Activated naive CD4-positive, alpha-beta T cell treated with anti-CD3 and anti-CD28 coated beads, Interleukin-2, amount 50 U/mL, for 24 hours (primary cell): ENCODE results near the gene CSNK1D.
A peak's percentile ranks its signal among the peaks of the same experiment; 100 is the strongest.

ENCODE experiments used
- H3K27ac Mint-ChIP-seq: one replicate; pipeline ENCODE4 v1.8.0; 2021; ENCODE audit warnings: mild to moderate bottlenecking, mixed read lengths
- H3K27me3 Mint-ChIP-seq: one replicate; pipeline ENCODE4 v1.8.0; 2021; ENCODE audit warnings: mixed read lengths
- H3K36me3 Mint-ChIP-seq: one replicate; pipeline ENCODE4 v1.8.0; 2021; ENCODE audit warnings: mixed read lengths
- H3K4me1 Mint-ChIP-seq: one replicate; pipeline ENCODE4 v1.8.0; 2021; ENCODE audit warnings: mixed read lengths
- H3K4me3 Mint-ChIP-seq: one replicate; pipeline ENCODE4 v1.8.0; 2021; ENCODE audit warnings: mild to moderate bottlenecking, mixed read lengths
- H3K9me3 Mint-ChIP-seq: one replicate; pipeline ENCODE4 v1.8.0; 2021; ENCODE audit warnings: mixed read lengths

Gene CSNK1D

DNA sequence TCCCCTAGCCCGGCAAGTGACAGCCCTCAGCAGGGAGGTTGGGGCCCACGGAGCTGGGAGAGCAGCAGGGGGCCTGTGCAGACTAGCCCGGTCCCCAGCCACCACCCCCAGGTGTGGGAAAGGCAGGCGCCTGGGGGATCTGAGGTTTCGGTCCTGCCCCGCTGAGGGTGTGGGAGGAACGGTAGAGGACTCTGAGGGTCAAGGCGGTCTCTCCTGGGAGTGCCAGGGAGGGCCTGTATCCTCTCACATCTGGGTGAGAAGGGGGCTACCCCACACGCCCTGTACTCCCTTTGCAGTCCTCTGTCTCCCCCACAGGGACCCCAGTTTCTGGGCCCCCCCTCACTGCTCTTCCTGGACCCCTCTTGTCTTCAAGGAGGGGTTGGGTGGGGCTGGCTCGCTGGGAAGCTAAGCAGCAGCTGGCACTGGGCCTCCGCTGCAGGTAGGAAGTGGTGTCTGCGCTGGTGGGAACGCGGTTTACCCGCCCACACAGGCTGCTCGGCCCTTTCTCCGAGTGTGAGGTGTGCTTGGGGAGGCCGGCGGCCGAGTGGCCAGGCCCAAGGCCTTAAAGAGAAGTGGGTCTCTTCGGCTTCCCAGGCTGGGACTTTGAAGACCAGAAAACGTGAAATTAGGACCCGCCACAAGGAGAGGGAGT is 28.5 kb upstream of the CSNK1D start:
- Mint-ChIP-seq H3K27ac (peak overlapping the region; percentile 88), H3K9me3 (no peaks in the 10 kb centered on the region), H3K36me3 (no peaks in the 10 kb centered on the region), H3K4me1 (peaks cover 81% of the 10 kb centered on the region), H3K27me3 (no peaks in the 10 kb centered on the region), H3K4me3 (peak overlapping the region; percentile 85)

DNA sequence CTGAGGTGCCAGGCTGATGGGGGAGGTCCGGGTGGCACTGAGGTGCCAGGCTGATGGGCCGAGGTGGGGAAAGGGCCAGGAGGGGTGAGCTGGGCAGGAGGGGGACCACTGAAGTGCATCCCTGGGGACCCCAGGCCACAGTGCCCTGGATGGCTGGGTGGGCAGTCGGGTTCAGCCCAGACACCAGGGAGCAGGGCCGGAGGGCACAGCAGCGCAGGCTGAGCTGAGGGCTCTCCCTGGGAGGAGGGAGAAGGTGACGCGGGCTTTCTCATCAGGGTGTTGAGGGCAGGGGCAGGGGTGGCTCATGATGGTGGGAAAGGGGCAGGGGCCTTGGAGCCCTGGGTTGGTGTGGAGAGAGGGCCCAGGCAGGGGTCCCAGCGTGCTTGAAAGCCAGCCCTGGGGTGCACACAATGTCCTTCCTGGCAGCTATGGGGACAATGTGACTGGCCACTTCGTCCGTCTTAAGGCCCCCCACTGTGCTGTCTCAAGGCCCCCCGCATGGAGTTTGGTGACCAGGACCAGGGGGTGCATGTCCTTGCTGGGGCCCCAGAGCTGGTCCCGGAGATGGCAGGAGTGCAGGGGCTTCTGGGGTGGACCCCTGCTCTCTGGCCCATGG is 27.9 kb upstream of the CSNK1D start:
- Mint-ChIP-seq H3K27ac (peak overlapping the region; percentile 100), H3K27me3 (no peaks in the 10 kb centered on the region), H3K4me1 (peaks cover 81% of the 10 kb centered on the region), H3K36me3 (no peaks in the 10 kb centered on the region), H3K9me3 (no peaks in the 10 kb centered on the region), H3K4me3 (peak overlapping the region; percentile 23)

DNA sequence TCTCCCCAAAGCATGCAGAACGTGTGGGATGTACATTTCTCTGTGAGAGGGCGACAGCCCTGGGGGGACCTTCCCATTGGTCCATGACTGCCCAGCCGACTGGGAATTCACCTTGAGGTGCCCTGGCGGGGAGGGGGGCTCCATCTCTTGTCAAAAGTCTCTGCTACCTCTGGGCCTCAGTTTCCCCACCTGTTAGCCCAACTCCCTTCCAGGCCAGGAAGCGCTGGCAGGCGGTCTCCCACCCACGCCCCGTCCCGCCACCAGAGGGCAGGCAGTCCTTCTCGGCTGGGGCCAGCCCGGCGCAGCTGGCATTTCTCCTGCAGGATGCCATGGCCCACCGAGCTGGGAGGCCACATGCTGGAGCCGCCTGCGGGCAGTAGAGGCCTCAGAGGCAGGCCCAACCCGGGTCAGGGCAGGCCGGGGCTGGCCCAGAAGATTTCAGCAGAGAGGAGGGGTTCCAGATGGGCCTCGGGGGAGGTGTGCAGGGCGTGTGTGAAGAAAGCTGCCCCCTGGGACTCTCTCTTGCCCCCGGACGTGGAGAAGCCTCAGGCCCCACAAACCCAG is 27.3 kb upstream of the CSNK1D start:
- H3K9me3 Mint-ChIP-seq = no peaks in the 10 kb centered on the region
- peaks cover 79% of the 10 kb centered on the region for H3K4me1 Mint-ChIP-seq
- H3K36me3 Mint-ChIP-seq = no peaks in the 10 kb centered on the region
- peak overlapping the region; percentile 98 for H3K4me3 Mint-ChIP-seq
- H3K27ac Mint-ChIP-seq = peak overlapping the region; percentile 100
- H3K27me3 Mint-ChIP-seq = no peaks in the 10 kb centered on the region

DNA sequence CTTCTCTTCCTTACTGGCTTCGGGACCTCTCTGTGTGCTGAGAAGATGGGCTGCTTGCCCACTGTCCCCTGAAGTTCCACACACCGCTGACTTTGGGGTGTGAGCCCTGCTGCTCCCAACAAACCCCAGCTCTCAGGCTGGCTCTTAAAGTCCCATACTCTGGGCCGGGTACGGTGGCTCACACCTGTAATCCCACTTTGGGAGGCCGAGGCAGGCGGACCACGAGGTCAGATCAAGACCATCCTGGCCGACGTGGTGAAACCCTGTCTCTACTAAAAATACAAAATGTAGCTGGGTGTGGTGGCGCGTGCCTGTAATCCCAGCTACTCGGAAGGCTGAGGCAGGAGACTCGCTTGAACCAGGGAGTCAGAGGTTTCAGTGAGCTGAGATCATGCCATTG is 26.7 kb upstream of the CSNK1D start:
- H3K4me3 Mint-ChIP-seq = peak overlapping the region; percentile 98
- peak overlapping the region; percentile 100 for H3K27ac Mint-ChIP-seq
- H3K27me3 Mint-ChIP-seq = no peaks in the 10 kb centered on the region

DNA sequence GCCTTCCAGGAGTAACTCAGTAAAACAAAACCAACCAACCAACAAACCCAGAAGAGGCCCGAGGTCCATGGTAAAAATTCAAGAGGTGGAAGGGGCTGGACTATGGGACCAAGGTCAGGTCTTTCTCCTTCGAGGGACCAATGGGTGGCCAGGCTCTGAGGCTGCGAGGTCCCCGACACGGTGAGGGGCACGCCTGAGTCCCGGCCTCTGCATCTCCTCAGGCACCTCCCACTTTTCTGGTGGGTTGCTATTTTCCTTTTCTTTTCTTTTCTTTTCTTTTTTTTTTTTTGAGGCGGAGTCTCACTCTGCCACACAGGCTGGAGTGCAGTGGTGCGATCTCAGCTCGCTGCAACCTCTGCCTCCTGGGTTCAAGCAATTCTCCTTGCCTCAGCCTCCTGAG is 26.0 kb upstream of the CSNK1D start:
- Mint-ChIP-seq H3K4me1 (peaks cover 77% of the 10 kb centered on the region), H3K27ac (peak overlapping the region; percentile 100), H3K9me3 (no peaks in the 10 kb centered on the region), H3K27me3 (no peaks in the 10 kb centered on the region), H3K36me3 (no peaks in the 10 kb centered on the region), H3K4me3 (peak overlapping the region; percentile 98)

More for the DNA sequence above, 26.7 kb upstream of the CSNK1D start:
- Mint-ChIP-seq H3K4me1 (peaks cover 78% of the 10 kb centered on the region), H3K36me3 (no peaks in the 10 kb centered on the region), H3K9me3 (no peaks in the 10 kb centered on the region)

DNA sequence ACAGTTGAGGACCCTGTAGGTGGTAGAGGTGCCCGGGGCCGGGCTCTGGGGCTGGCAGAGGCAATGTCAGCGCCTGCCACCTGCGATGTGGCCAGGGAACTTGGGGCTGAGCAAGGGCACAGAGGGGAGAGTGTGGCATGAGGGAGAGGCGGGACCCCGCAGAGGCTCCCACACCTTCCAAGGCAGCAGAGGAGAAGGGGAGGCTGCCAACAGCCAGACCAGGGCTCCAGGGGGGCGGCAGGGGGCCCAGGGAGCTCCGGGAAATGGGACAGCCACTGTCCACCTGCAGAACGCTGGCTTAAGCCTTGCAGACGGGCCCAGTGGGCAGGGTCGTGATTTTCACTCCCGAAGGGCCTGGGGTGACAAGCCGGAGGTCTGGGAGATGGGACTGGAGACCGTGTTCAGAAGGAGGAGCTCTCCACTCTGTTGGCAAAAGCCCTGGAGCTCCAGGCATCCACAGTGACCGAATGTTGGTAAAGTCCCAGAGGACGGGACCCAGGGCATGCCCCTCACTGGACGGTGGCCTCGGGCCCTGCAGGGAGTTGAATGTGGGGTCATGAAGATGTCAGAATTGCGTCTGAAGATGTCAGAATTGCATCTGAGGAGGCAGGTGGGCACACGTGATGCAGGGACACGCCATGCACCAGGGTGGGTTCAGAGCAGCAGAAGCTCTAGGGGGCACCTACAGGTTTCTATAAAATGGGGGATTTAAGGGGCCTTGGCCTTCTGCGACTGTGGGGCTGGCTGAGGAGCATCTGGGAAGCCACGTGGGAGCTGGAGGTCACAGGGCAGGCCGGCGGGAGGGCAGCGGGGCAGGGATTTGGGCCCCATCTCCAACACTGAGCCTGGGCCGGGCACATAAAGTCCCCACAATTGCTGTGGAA is 25.3 kb upstream of the CSNK1D start:
- no peaks in the 10 kb centered on the region for H3K27me3 Mint-ChIP-seq
- H3K36me3 Mint-ChIP-seq = no peaks in the 10 kb centered on the region
- peak overlapping the region; percentile 100 for H3K27ac Mint-ChIP-seq
- H3K4me3 Mint-ChIP-seq = peak overlapping the region; percentile 98
- no peaks in the 10 kb centered on the region for H3K9me3 Mint-ChIP-seq
- peaks cover 82% of the 10 kb centered on the region for H3K4me1 Mint-ChIP-seq

DNA sequence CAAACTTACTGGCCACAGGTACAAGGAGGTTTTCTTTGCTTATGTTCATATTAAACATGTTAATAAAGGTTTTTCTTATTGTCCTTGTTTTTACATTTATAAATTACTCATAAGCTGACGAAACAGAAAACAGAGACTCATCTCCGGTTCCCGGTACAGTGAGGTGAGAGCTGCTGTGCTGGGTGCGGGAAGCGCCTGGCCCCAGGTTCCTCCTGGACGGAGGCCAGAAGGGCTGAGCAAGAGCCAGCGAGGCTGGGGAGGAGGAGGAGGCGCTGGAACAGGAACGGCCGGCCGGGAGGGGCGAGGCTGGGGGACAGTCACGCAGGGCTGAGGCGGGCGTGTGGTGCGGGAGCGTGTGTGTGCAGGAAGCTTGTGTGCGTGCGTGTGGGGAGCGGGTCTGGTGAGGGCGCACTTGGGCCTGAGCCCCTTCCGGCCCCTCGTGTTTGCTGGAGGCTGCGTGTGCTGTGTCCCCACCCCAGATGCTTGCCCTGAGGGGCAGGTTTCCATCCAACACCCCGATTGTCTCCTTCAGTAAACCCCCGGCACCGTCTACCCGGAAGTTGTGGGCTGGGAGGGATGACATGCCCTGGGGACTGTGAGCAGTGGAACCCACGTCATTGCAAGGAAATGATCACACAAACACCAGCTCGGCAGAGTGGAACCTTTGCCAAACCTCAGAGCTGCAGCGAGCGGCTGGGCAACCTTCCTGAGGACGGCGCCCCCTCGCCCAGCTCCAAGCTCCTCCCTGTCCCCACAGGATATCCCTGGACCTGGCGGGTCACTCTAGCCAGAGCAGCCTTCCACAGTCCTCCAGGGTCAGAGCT is 24.4 kb upstream of the CSNK1D start:
- Mint-ChIP-seq H3K36me3 (no peaks in the 10 kb centered on the region), H3K27me3 (no peaks in the 10 kb centered on the region), H3K4me3 (peak overlapping the region; percentile 98), H3K27ac (peak overlapping the region; percentile 100), H3K4me1 (peaks cover 77% of the 10 kb centered on the region), H3K9me3 (no peaks in the 10 kb centered on the region)

DNA sequence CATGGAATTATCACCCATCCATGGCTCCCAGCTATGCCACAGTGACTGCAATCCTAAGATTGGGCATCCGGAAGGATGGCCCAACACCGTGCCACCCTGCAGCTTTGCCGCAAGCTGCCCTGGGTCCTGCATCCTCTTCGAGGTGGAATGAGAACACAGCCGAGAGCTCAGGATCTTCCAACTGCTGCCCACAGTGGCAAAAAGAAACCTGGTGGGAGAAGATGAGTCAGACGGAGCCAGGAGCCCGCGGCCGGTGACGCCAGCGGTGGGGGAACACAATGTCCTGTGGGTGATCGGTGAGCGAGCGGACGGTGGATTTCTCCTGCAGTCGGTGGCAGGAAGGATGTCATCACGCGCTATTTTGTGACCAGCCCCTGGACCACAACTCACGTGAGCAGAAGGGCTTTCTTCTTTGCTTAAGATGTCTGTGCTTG is 23.8 kb upstream of the CSNK1D start:
- peak overlapping the region; percentile 100 for H3K27ac Mint-ChIP-seq
- no peaks in the 10 kb centered on the region for H3K36me3 Mint-ChIP-seq
- H3K9me3 Mint-ChIP-seq = no peaks in the 10 kb centered on the region
- H3K27me3 Mint-ChIP-seq = no peaks in the 10 kb centered on the region
- H3K4me1 Mint-ChIP-seq = peaks cover 73% of the 10 kb centered on the region
- H3K4me3 Mint-ChIP-seq = peak overlapping the region; percentile 98

DNA sequence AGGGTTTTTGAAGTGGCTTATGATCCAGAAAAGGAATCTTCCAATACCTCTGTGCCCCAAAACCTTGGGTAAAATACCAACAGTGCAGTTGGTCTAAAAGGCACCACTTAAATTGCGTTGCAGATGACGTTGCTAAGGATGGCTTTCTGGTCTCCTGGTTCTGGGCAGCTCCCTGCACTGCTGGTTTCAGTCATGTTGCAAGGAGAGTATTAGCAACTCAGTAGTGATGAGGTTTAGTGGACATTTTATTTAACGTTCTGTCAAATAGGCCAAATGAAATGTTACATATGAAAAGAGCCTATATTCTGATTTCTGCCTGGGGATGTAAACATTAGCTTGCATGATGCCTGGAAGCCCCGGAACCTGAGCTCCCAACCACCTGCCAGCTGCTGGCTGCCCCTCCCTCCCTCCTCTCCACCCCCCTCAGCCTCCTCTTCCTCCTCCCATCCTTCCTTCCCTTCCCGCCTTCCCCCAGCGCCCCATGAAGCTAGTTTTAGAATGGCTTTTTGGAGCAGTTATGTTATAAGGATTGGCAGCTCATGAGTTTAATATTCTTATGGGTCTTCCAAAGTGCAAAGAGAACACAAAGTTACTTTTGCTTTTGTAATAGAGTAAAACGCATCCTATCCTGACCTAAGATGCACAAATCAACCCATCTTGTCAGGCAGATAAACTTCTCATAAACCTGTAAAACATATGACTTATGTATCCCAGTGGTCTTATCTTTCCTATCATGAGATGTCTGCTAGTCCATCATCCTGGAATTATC is 23.2 kb upstream of the CSNK1D start:
- Mint-ChIP-seq H3K36me3 (no peaks in the 10 kb centered on the region), H3K4me1 (peaks cover 69% of the 10 kb centered on the region), H3K9me3 (no peaks in the 10 kb centered on the region), H3K27me3 (no peaks in the 10 kb centered on the region), H3K27ac (peak overlapping the region; percentile 100), H3K4me3 (peak overlapping the region; percentile 98)

DNA sequence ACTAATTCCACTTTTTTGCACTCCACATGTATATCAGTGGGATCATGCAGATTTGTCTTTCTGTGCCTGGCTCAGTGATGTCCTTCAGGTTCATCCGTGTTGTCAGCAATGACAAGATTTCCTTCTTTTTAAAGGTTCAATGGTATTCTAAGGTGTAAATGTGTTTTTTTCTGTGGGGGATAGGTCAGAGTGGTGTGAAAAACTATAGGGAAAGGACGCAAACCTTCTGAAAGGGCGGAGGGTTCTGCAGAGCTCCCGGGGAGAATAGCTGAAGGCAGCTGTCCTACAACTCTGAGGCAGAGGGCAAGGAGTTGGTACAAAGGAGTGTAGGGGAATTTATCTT is 21.9 kb upstream of the CSNK1D start:
- H3K27ac Mint-ChIP-seq = peak overlapping the region; percentile 42
- H3K4me3 Mint-ChIP-seq = peak overlapping the region; percentile 6
- H3K9me3 Mint-ChIP-seq = no peaks in the 10 kb centered on the region
- H3K27me3 Mint-ChIP-seq = no peaks in the 10 kb centered on the region
- peaks cover 64% of the 10 kb centered on the region for H3K4me1 Mint-ChIP-seq
- H3K36me3 Mint-ChIP-seq = no peaks in the 10 kb centered on the region

DNA sequence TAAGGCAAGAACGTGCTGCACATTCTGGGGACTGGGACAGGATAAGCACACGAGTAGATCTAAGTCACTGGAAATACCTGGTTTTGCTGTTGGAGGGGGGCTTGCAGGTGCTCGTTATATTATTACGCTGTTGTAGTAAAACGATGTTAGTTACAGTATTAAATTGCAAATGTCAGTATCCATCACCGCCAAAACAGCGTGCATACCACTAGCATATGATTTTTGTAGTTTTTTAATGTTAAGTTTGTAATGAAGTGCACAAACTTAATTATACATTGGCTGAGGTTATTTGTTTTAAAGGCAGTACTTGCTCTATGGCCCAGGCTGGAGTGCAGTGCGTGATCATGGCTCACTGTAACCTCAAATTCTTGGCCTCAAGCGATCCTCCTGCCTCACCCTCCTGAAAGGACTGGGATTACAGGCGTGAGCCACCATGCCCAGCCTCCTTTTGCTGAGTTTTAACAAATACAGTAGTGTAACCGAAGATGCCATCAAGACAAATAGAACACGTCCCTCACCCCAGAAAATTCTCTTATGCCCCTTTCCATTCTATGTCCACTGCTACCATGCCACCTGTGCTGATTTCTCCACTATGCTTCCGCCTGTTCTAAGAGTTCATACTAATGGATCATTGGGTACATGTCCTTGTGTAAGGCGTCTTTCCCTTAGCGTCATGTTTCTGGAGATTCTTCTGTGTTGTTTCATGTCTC is 20.7 kb upstream of the CSNK1D start:
- H3K4me1 Mint-ChIP-seq = peaks cover 52% of the 10 kb centered on the region
- no peaks in the 10 kb centered on the region for H3K9me3 Mint-ChIP-seq
- H3K27me3 Mint-ChIP-seq = no peaks in the 10 kb centered on the region
- peak overlapping the region; percentile 90 for H3K27ac Mint-ChIP-seq
- H3K4me3 Mint-ChIP-seq = peak overlapping the region; percentile 82
- no peaks in the 10 kb centered on the region for H3K36me3 Mint-ChIP-seq

DNA sequence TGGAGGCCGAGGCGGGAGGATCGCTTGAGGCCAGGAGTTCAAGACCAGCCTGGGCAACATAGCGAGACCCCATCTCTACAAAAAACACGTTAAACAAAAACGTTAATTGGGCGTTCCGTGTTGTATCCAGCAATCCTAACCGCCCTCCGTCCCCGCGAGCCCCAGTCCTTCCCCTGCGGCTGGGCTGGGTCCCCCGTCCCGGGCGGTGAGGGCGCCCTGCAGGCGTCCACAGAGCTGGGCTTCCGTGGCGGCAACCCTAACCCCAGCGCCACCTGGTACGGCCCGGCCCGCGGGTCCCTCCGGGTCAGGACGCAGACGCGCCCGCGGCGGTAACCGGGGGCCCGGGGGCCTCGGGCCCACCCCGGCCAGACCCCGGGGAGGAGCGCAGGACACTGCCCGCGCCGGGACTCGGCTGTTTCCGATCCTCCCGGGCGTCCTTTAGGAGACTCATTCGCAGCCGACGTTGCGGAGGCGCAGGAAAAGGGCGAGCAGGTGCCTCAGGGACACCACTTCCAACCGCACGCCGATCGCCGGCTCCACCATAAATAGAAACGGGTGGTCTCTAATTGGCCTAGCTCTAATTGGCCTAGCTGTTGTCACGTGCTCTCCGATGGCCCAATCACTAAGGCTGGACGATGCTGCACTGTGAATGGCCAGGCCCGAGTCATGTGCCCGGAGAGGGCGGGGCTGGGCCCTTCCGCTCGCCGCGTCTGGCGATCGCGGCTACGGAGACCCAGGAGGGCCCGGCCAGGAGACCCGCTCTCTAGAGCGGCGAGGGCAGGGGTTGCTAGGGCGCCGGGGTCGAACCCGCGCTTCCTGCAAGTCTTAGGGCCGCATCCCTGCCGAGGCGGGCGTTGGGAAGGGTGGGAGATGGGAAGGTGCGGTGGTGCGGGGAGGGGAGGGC is 19.0 kb upstream of the CSNK1D start:
- Mint-ChIP-seq H3K27ac (peak overlapping the region; percentile 94), H3K9me3 (no peaks in the 10 kb centered on the region), H3K36me3 (no peaks in the 10 kb centered on the region), H3K27me3 (no peaks in the 10 kb centered on the region), H3K4me1 (peaks cover 44% of the 10 kb centered on the region), H3K4me3 (peak overlapping the region; percentile 92)

DNA sequence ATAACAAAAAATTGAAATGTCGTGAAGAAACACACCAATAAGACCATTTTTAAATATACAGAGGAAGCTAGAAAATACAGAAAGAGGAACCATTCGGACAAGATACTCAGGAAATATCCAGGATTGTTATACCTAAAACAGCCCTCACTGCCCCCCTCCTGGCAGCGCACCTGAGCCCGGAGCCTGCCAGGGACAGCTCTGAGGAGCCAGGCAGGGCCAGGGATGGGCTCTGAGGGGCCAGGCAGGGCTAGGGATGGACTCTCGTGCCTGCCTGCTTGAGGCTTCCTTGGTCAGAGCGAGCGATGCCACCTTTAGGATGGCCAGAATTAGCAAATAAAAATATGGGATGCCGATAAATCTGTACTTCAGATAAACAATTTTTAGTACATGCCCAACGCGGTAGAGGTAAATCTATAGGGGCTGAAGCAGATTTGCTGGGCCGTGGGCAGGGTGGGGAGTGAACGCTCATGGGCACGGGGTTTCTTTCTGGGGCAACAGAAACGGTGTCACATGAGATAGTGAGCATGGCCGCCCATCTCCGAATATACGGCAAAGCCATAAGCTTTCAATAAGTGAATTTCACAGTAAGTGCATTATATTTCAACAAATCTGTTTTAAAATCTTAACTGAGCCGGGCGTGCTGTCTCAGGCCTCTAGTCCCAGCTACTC is 18.2 kb upstream of the CSNK1D start:
- H3K4me1 Mint-ChIP-seq = peaks cover 36% of the 10 kb centered on the region
- H3K27ac Mint-ChIP-seq = peak overlapping the region; percentile 77
- no peaks in the 10 kb centered on the region for H3K9me3 Mint-ChIP-seq

More for the DNA sequence above, 18.2 kb upstream of the CSNK1D start:
- no peaks in the 10 kb centered on the region for H3K27me3 Mint-ChIP-seq
- H3K36me3 Mint-ChIP-seq = no peaks in the 10 kb centered on the region
- H3K4me3 Mint-ChIP-seq = peak overlapping the region; percentile 77
